NT2/D1 (cell line): ENCODE results near the gene BICC1.

Experiments used
- DNase-seq: peaks from one replicate; pipeline ENCODE4 v3.0.0-alpha.2; 2011; ENCODE audit warnings: low read depth, low spot score
- H3K27me3 ChIP-seq: 2 replicates; pipeline ENCODE4 v1.6.0; 2011; ENCODE audit warnings: mild to moderate bottlenecking; ENCODE audit not compliant: insufficient read length, insufficient read depth
- H3K36me3 ChIP-seq: 2 replicates; pipeline ENCODE4 v1.6.1; 2011; ENCODE audit warnings: mild to moderate bottlenecking, low read length, mixed read lengths; ENCODE audit not compliant: insufficient read depth, insufficient read length
- H3K4me1 ChIP-seq: 2 replicates; pipeline ENCODE4 v1.5.1; 2011; ENCODE audit not compliant: insufficient read depth, insufficient read length
- H3K4me3 ChIP-seq: 2 replicates; pipeline ENCODE4 v1.5.1; 2011; ENCODE audit warnings: low read depth; ENCODE audit not compliant: insufficient read length
- H3K9ac ChIP-seq: 2 replicates; pipeline ENCODE4 v1.6.0; 2011; ENCODE audit warnings: low read depth; ENCODE audit not compliant: insufficient read length
- H3K9me3 ChIP-seq: 2 replicates; pipeline ENCODE4 v1.5.1; 2011; ENCODE audit warnings: mild to moderate bottlenecking, low read length; ENCODE audit not compliant: insufficient read depth
- SUZ12 ChIP-seq: IDR thresholded peaks from 2 replicates; pipeline ENCODE4 v1.6.1; 2011; ENCODE audit not compliant: insufficient read length, insufficient read depth; ENCODE audit errors: extremely low read depth
- YY1 ChIP-seq: IDR thresholded peaks from 2 replicates; pipeline ENCODE4 v1.6.1; 2011; ENCODE audit not compliant: insufficient read length, insufficient read depth
- ZNF274 ChIP-seq: IDR thresholded peaks from 2 replicates; pipeline ENCODE4 v1.6.1; 2011; ENCODE audit warnings: mild to moderate bottlenecking, low read depth, low read length

BICC1 gene

GRCh38 chr10:58712982-58713381 lies 200.3 kb downstream of the BICC1 start:
- H3K9ac ChIP-seq, result no peak overlapping the region
- H3K4me1 ChIP-seq, result no peaks in the 10 kb centered on the region
- no peak overlapping the region for H3K4me3 ChIP-seq
- no peaks in the 10 kb centered on the region for H3K27me3 ChIP-seq
- H3K36me3 ChIP-seq, result no peaks in the 10 kb centered on the region
- DNase-seq, result no peak
- TF ChIP-seq ZNF274 (no peak), YY1 (no peak), SUZ12 (no peak)
- no peaks in the 10 kb centered on the region for H3K9me3 ChIP-seq

GRCh38 chr10:58714409-58714808 lies 201.7 kb downstream of the BICC1 start:
- no peaks in the 10 kb centered on the region for H3K36me3 ChIP-seq
- DNase-seq, result no peak
- no peaks in the 10 kb centered on the region for H3K27me3 ChIP-seq
- H3K9me3 ChIP-seq, result no peaks in the 10 kb centered on the region
- TF ChIP-seq SUZ12 (no peak), ZNF274 (no peak), YY1 (no peak)
- H3K4me1 ChIP-seq, result no peaks in the 10 kb centered on the region
- no peak overlapping the region for H3K9ac ChIP-seq
- no peak overlapping the region for H3K4me3 ChIP-seq

GRCh38 chr10:58715061-58715460 lies 202.4 kb downstream of the BICC1 start:
- Histone ChIP-seq H3K4me1 (no peaks in the 10 kb centered on the region), H3K4me3 (no peak overlapping the region), H3K36me3 (no peaks in the 10 kb centered on the region), H3K27me3 (no peaks in the 10 kb centered on the region), H3K9ac (no peak overlapping the region), H3K9me3 (no peaks in the 10 kb centered on the region)
- TF ChIP-seq ZNF274, result no peak
- TF ChIP-seq YY1, result no peak
- TF ChIP-seq SUZ12, result no peak
- no peak for DNase-seq

GRCh38 chr10:58718596-58718995 lies 205.9 kb downstream of the BICC1 start:
- Histone ChIP-seq H3K9ac (no peak overlapping the region), H3K4me1 (no peaks in the 10 kb centered on the region), H3K36me3 (no peaks in the 10 kb centered on the region), H3K4me3 (no peak overlapping the region), H3K27me3 (no peaks in the 10 kb centered on the region), H3K9me3 (no peaks in the 10 kb centered on the region)
- TF ChIP-seq SUZ12 (no peak), ZNF274 (no peak), YY1 (no peak)
- DNase-seq, result no peak

- H3K9ac ChIP-seq, result no peak overlapping the region
- TF ChIP-seq ZNF274 (no peak), SUZ12 (no peak), YY1 (no peak)
- no peaks in the 10 kb centered on the region for H3K4me1 ChIP-seq
- no peak for DNase-seq
- H3K4me3 ChIP-seq, result no peak overlapping the region
- H3K36me3 ChIP-seq, result no peaks in the 10 kb centered on the region
- no peaks in the 10 kb centered on the region for H3K9me3 ChIP-seq
- H3K27me3 ChIP-seq, result no peaks in the 10 kb centered on the region
Measured at GRCh38 chr10:58721601-58722281, 209.1 kb downstream of the BICC1 start.

GRCh38 chr10:58723186-58723585 lies 210.5 kb downstream of the BICC1 start:
- Histone ChIP-seq H3K27me3 (no peaks in the 10 kb centered on the region), H3K9ac (no peak overlapping the region), H3K4me3 (no peak overlapping the region), H3K9me3 (no peaks in the 10 kb centered on the region), H3K36me3 (no peaks in the 10 kb centered on the region), H3K4me1 (no peaks in the 10 kb centered on the region)
- DNase-seq, result no peak
- no peak for TF ChIP-seq SUZ12
- TF ChIP-seq YY1, result no peak
- TF ChIP-seq ZNF274, result no peak

GRCh38 chr10:58723966-58724365 lies 211.3 kb downstream of the BICC1 start:
- Histone ChIP-seq H3K9me3 (no peaks in the 10 kb centered on the region), H3K9ac (no peak overlapping the region), H3K27me3 (no peaks in the 10 kb centered on the region), H3K4me1 (no peaks in the 10 kb centered on the region), H3K36me3 (no peaks in the 10 kb centered on the region), H3K4me3 (no peak overlapping the region)
- no peak for TF ChIP-seq SUZ12
- no peak for TF ChIP-seq ZNF274
- no peak for TF ChIP-seq YY1
- no peak for DNase-seq

- Histone ChIP-seq H3K9ac (no peak overlapping the region), H3K4me1 (no peaks in the 10 kb centered on the region), H3K9me3 (no peaks in the 10 kb centered on the region), H3K27me3 (no peaks in the 10 kb centered on the region), H3K4me3 (no peak overlapping the region), H3K36me3 (no peaks in the 10 kb centered on the region)
- DNase-seq, result no peak
- TF ChIP-seq SUZ12 (no peak), ZNF274 (no peak), YY1 (no peak)
Measured at GRCh38 chr10:58724781-58725180, 212.1 kb downstream of the BICC1 start.
